ENCODE measurements around the gene DLGAP1.

GRCh38 chr18:3998698-3999333, 456.3 kb downstream of the DLGAP1 start:
- TF ChIP-seq, protein P1, sequence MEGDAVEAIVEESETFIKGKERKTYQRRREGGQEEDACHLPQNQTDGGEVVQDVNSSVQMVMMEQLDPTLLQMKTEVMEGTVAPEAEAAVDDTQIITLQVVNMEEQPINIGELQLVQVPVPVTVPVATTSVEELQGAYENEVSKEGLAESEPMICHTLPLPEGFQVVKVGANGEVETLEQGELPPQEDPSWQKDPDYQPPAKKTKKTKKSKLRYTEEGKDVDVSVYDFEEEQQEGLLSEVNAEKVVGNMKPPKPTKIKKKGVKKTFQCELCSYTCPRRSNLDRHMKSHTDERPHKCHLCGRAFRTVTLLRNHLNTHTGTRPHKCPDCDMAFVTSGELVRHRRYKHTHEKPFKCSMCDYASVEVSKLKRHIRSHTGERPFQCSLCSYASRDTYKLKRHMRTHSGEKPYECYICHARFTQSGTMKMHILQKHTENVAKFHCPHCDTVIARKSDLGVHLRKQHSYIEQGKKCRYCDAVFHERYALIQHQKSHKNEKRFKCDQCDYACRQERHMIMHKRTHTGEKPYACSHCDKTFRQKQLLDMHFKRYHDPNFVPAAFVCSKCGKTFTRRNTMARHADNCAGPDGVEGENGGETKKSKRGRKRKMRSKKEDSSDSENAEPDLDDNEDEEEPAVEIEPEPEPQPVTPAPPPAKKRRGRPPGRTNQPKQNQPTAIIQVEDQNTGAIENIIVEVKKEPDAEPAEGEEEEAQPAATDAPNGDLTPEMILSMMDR (conservative IDR thresholded peaks at IDR 0.05 in 1 of 2, IDR thresholded peaks at IDR 0.05 in 1 of 2; ENCODE audit: extremely low read depth in 1 of 2, insufficient read depth in 1 of 2, low read depth in 1 of 2, low read length in 2 of 2), result peak; percentile 77 to 82
- no peak for TF ChIP-seq EZH2 (IDR thresholded peaks at IDR 0.05; ENCODE audit: borderline replicate concordance, low read length)
